ENCODE data around the gene SCG3.

- TF ChIP-seq CTCF (IDR thresholded peaks at IDR 0.05 in 4 of 5, conservative IDR thresholded peaks at IDR 0.05 in 1 of 5) = no peak
- no peak for TF ChIP-seq POLR2A (IDR thresholded peaks at IDR 0.05)
Measured at GRCh38 chr15:51706926-51707608, 25.8 kb downstream of the SCG3 start.

Measured in gastrocnemius medialis (tissue), 4 donors.